GM19467 (cell line): ENCODE data around the gene ANHX.

Experiments used
- ATAC-seq: cut with Tn5 transposase; IDR thresholded peaks from one replicate; pipeline ENCODE4 v1.9.1; 2021; ENCODE audit warnings: mild to moderate bottlenecking, moderate library complexity; ENCODE audit not compliant: unreplicated experiment

Gene ANHX

GRCh38 chr12:133203344-133204263, 32.1 kb downstream of the ANHX start:
- ATAC-seq: no peak

GRCh38 chr12:133202493-133203343, 33.0 kb downstream of the ANHX start:
- no peak for ATAC-seq

GRCh38 chr12:133201888-133202287, 33.8 kb downstream of the ANHX start:
- no peak for ATAC-seq

DNA sequence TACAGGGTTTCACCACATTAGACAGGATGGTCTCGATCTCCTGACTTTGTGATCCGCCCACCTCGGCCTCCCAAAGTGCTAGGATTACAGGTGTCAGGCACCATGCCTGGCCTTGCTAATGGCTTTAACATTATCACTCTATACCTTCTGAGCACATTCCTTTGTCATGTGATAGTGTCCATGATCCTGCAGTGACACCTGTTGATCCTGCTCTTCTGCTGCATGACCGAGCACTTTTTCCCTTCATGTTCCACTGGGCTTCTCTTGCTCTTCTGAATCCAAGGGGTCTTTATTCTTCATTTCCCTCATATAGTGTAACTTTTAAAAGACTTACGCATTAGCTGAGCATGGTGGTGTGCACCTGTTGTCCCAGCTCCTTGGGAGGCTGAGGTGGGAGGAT, 42.8 kb downstream of the ANHX start:
- no peak for ATAC-seq

DNA sequence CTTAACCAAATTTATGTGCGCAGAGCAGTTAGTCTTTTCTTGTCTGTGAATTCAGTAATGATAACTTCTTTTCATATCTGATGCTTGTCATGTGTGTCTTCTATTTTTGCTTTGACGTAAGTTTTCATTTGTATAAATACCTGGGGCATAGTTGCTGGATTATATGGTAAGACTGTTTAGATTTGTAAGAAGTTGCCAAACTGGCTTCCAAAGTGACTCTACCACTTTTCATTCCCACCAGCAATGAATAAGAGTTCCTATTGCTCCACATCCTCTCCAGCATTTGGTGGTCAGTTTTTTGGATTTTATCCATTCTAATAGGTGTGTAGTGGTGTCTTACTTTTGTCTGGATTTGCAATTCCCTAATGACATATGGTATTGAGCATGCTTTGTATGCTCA, 45.5 kb downstream of the ANHX start:
- ATAC-seq: no peak

GRCh38 chr12:133181238-133181959, 54.3 kb downstream of the ANHX start, which contains the start of gene ZNF268:
Gene ZNF268 (plus strand): TSS chr12:133181495. CDS start chr12:133181998, 503 bp downstream.
- peak; percentile 92 for ATAC-seq

GRCh38 chr12:133180669-133181068, 55.0 kb downstream of the ANHX start:
- ATAC-seq: no peak

DNA sequence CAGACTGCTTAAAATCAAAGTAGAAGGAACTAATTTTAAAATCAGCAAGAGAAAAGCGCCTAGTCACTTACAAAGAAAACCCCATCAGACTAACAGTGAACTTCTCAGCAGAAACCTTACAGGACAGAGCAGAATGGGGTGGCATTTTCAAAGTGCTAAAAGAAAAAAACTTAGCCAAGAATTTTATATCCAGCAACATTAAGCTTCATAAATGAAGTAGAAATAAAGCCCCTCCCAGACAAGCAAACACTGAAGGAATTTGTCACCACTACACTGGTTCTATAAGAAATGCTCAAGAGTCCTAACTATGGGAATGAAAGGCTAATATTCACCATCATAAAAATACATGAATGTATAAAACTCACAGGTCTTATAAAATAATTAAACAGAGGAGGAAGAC, 60.8 kb downstream of the ANHX start:
- no peak for ATAC-seq

GRCh38 chr12:133172491-133172890, 63.2 kb downstream of the ANHX start:
- no peak for ATAC-seq
